HEK293 (cell line): ENCODE measurements around the gene ZNF18.
"Not testable (repeated sequence)": the region's sequence is repeated elsewhere in the genome, so short reads cannot be mapped to it uniquely, and the experiment has no call there.

ENCODE experiments used
- CTCF ChIA-PET: fragments of 350-600 bp; formaldehyde crosslinking; extraction: SDS; loops from one replicate; lab custom pipeline; 2021; ENCODE audit warnings: antibody characterized with exemption; lab: Yijun Ruan, JAX
- POLR2A ChIA-PET: fragments of 300-600 bp; formaldehyde crosslinking; extraction: SDS; loops from one replicate; lab custom pipeline; 2020; ENCODE audit warnings: antibody characterized with exemption, inconsistent platforms; lab: Yijun Ruan, JAX
- H3K27ac ChIP-seq: fragments of 200-500 bp; sonication (Bioruptor generic); 2 replicates; pipeline ENCODE4 v1.5.1; 2014; ENCODE audit warnings: low read depth, low read length, control low read depth, inconsistent platforms; ENCODE audit errors: extremely low read depth
- H3K36me3 ChIP-seq, 2 experiments: fragments of 200-500 bp in 1 of 2; sonication (Bioruptor generic) in 1 of 2; 1 replicate in 1 of 2; 2 replicates in 1 of 2; pipeline ENCODE4 v1.5.1; 2014 to 2017; ENCODE audit warnings: inconsistent platforms in 2 of 2, low read length in 2 of 2; ENCODE audit not compliant: control insufficient read depth in 2 of 2, insufficient read depth in 1 of 2
- H3K4me1 ChIP-seq: fragments of 200-500 bp; sonication (Bioruptor generic); 2 replicates; pipeline ENCODE4 v1.5.1; 2014; ENCODE audit warnings: mild to moderate bottlenecking, low read length, inconsistent platforms; ENCODE audit not compliant: control insufficient read depth, insufficient read depth
- H3K4me3 ChIP-seq: 2 replicates; pipeline ENCODE4 v1.5.1; 2011; ENCODE audit warnings: low read depth, mild to moderate bottlenecking, control low read depth, low read length, moderate library complexity
- H3K9me3 ChIP-seq: fragments of 200-500 bp; sonication (Bioruptor generic); 2 replicates; pipeline ENCODE4 v1.5.1; 2014; ENCODE audit warnings: low read depth, low read length, inconsistent platforms; ENCODE audit not compliant: control insufficient read depth, insufficient read depth
- GLIS1 ChIP-seq: fragments of 450-650 bp; formaldehyde crosslinking; IDR thresholded peaks from 2 replicates; pipeline ENCODE4 v1.5.1; 2016; ENCODE audit warnings: missing biosample characterization, missing genetic modification characterization
- GLIS2 ChIP-seq: fragments of 450-650 bp; formaldehyde crosslinking; IDR thresholded peaks from 2 replicates; pipeline ENCODE4 v1.5.1; 2016; ENCODE audit warnings: missing biosample characterization, missing genetic modification characterization
- MYNN ChIP-seq: fragments of 450-650 bp; formaldehyde crosslinking; IDR thresholded peaks from 2 replicates; pipeline ENCODE4 v1.5.1; 2016; ENCODE audit warnings: missing biosample characterization, missing genetic modification characterization, borderline replicate concordance
- MZF1 ChIP-seq: fragments of 450-650 bp; formaldehyde crosslinking; IDR thresholded peaks from 2 replicates; pipeline ENCODE4 v1.5.1; 2017; ENCODE audit warnings: missing biosample characterization, missing genetic modification characterization, borderline replicate concordance
- ZBTB21 ChIP-seq: fragments of 450-650 bp; formaldehyde crosslinking; IDR thresholded peaks from 2 replicates; pipeline ENCODE4 v1.5.1; 2017; ENCODE audit warnings: missing biosample characterization, missing genetic modification characterization
- ZNF155 ChIP-seq: fragments of 450-650 bp; formaldehyde crosslinking; IDR thresholded peaks from 2 replicates; pipeline ENCODE4 v1.5.1; 2016; ENCODE audit warnings: missing biosample characterization, missing genetic modification characterization
- ZNF2 ChIP-seq: fragments of 450-650 bp; formaldehyde crosslinking; IDR thresholded peaks from 2 replicates; pipeline ENCODE4 v1.5.1; 2016; ENCODE audit warnings: missing biosample characterization, missing genetic modification characterization
- ZNF214 ChIP-seq: fragments of 450-650 bp; formaldehyde crosslinking; IDR thresholded peaks from 2 replicates; pipeline ENCODE4 v1.5.1; 2017; ENCODE audit warnings: missing biosample characterization, mild to moderate bottlenecking, missing genetic modification characterization, borderline replicate concordance
- ZNF248 ChIP-seq: fragments of 450-650 bp; formaldehyde crosslinking; IDR thresholded peaks from 2 replicates; pipeline ENCODE4 v1.5.1; 2017; ENCODE audit warnings: missing biosample characterization, missing genetic modification characterization
- ZNF311 ChIP-seq: fragments of 450-650 bp; formaldehyde crosslinking; IDR thresholded peaks from 2 replicates; pipeline ENCODE4 v1.5.1; 2017; ENCODE audit warnings: missing biosample characterization, missing genetic modification characterization, borderline replicate concordance
- ZNF473 ChIP-seq: fragments of 450-650 bp; formaldehyde crosslinking; IDR thresholded peaks from 2 replicates; pipeline ENCODE4 v1.5.1; 2017; ENCODE audit warnings: missing biosample characterization, missing genetic modification characterization
- ZNF544 ChIP-seq: fragments of 450-650 bp; formaldehyde crosslinking; IDR thresholded peaks from 2 replicates; pipeline ENCODE4 v1.5.0; 2017; ENCODE audit warnings: missing biosample characterization, missing genetic modification characterization
- ZNF654 ChIP-seq: fragments of 450-650 bp; formaldehyde crosslinking; IDR thresholded peaks from 2 replicates; pipeline ENCODE4 v1.5.1; 2016; ENCODE audit warnings: low read depth, missing biosample characterization, missing genetic modification characterization
- ZNF707 ChIP-seq: fragments of 450-650 bp; formaldehyde crosslinking; IDR thresholded peaks from 2 replicates; pipeline ENCODE4 v1.5.1; 2016; ENCODE audit warnings: missing biosample characterization, missing genetic modification characterization
- ZNF792 ChIP-seq: fragments of 450-650 bp; formaldehyde crosslinking; IDR thresholded peaks from 2 replicates; pipeline ENCODE4 v1.5.1; 2016; ENCODE audit warnings: missing biosample characterization, missing genetic modification characterization
- ZNF837 ChIP-seq: fragments of 450-650 bp; formaldehyde crosslinking; IDR thresholded peaks from 2 replicates; pipeline ENCODE4 v1.5.1; 2016; ENCODE audit warnings: missing biosample characterization, missing genetic modification characterization
- TF ChIP-seq, protein P1 (sequence below): sonication (generic); formaldehyde crosslinking; IDR thresholded peaks from 2 replicates; pipeline ENCODE4 v1.8.1; 2022; ENCODE audit warnings: mild to moderate bottlenecking, moderate library complexity, missing genetic modification reagents
- TF ChIP-seq, protein P2 (sequence below): fragments of 450-650 bp; formaldehyde crosslinking; IDR thresholded peaks from 2 replicates; pipeline ENCODE4 v1.5.1; 2016; ENCODE audit warnings: missing biosample characterization, missing genetic modification characterization
- TF ChIP-seq, protein P3 (sequence below): fragments of 450-650 bp; formaldehyde crosslinking; IDR thresholded peaks from 2 replicates; pipeline ENCODE4 v1.5.1; 2016; ENCODE audit warnings: missing biosample characterization, missing genetic modification characterization
- TF ChIP-seq, protein P4 (sequence below): fragments of 450-650 bp; formaldehyde crosslinking; IDR thresholded peaks from 2 replicates; pipeline ENCODE4 v1.5.1; 2016; ENCODE audit warnings: missing biosample characterization, missing genetic modification characterization
- TF ChIP-seq, protein P5 (sequence below): fragments of 450-650 bp; formaldehyde crosslinking; IDR thresholded peaks from 2 replicates; pipeline ENCODE4 v1.5.1; 2016; ENCODE audit warnings: missing biosample characterization, missing genetic modification characterization

The ZNF18 gene

DNA sequence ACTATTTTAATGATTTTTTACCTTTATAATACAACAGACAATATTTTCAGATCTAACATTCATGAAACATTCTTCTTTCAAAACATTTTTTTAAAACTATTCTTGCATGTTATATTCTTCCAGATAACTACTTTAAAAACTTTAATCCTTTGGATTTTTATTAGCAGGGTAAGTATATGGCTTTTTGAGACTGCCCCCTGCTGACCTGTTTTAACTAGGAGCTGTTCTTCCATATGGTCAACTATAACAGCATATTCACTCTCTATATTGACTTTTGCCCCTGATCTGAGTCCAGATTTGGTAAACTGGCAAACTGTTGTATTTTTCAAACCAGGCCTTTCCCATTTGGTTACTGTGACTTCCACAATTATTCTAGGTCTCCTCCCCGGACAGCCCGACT, 16.5 kb downstream of the ZNF18 start (continued):
- no peak for TF ChIP-seq MYNN (tag by site-specific recombination)
- no peak for TF ChIP-seq GLIS1 (tag by site-specific recombination)
- no peak for TF ChIP-seq ZNF248 (tag by site-specific recombination)
- TF ChIP-seq ZNF792 (tag by site-specific recombination): no peak
- no peak for TF ChIP-seq MZF1

DNA sequence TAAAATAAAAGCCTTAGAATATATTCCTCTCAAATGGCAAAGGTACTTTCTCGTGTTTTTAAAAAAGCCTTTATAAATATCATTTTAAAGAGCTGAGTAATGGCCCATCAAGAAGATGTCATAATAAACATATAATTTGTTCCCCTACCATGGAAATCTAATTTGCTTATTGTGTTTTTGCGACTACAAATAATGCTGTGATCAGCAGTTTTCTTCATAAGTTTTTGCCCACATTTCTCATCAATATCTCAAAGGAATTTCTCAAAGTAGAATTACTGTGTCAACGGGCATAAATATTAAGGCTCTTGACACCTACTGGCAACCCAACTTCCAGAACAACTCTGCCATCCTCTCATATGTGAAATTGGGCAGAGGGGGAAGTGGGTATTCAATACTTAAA, 17.5 kb downstream of the ZNF18 start:
- TF ChIP-seq, protein P1, sequence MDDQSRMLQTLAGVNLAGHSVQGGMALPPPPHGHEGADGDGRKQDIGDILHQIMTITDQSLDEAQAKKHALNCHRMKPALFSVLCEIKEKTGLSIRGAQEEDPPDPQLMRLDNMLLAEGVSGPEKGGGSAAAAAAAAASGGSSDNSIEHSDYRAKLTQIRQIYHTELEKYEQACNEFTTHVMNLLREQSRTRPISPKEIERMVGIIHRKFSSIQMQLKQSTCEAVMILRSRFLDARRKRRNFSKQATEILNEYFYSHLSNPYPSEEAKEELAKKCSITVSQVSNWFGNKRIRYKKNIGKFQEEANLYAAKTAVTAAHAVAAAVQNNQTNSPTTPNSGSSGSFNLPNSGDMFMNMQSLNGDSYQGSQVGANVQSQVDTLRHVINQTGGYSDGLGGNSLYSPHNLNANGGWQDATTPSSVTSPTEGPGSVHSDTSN: no peak
- TF ChIP-seq ZNF654 (tag by site-specific recombination) (no peak), ZNF311 (tag by site-specific recombination) (no peak), ZNF837 (no peak)
- TF ChIP-seq, protein P2, sequence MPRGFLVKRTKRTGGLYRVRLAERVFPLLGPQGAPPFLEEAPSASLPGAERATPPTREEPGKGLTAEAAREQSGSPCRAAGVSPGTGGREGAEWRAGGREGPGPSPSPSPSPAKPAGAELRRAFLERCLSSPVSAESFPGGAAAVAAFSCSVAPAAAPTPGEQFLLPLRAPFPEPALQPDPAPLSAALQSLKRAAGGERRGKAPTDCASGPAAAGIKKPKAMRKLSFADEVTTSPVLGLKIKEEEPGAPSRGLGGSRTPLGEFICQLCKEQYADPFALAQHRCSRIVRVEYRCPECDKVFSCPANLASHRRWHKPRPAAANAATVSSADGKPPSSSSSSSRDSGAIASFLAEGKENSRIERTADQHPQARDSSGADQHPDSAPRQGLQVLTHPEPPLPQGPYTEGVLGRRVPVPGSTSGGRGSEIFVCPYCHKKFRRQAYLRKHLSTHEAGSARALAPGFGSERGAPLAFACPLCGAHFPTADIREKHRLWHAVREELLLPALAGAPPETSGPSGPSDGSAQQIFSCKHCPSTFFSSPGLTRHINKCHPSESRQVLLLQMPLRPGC (tag by site-specific recombination): no peak
- Histone ChIP-seq H3K9me3 (no peaks in the 10 kb centered on the region), H3K4me1 (no peaks in the 10 kb centered on the region), H3K36me3 (peaks cover 23 to 37% of the 10 kb centered on the region in 2 experiments), H3K4me3 (no peak overlapping the region), H3K27ac (no peak overlapping the region)
- CTCF ChIA-PET: interaction anchor here (0.8 to 2.3 kb wide), 8 partner anchors 11 to 1243 kb away, joined by 3 to 15 read pairs (median 3); no protein-coding TSS in a partner anchor
- POLR2A ChIA-PET: no interaction called here

DNA sequence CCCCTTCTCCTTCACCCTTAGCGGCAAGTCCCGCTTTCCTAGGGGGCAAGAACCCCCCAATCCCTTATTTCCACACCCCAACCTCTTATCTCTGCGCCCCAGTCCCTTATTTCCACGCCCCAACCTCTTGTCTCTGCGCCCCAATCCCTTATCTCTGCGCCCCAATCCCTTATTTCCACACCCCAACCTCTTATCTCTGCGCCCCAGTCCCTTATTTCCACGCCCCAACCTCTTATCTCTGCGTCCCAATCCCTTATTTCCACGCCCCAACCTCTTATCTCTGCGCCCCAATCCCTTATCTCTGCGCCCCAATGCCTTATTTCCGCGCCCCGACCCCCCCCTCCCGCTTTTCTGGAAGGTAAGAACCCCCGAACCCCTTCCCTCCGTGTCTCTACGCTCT, 24.5 kb downstream of the ZNF18 start:
- H3K36me3 ChIP-seq, POLR2A ChIA-PET, H3K9me3 ChIP-seq, H3K4me3 ChIP-seq, CTCF ChIA-PET, H3K4me1 ChIP-seq, H3K27ac ChIP-seq: not testable (repeated sequence)

DNA sequence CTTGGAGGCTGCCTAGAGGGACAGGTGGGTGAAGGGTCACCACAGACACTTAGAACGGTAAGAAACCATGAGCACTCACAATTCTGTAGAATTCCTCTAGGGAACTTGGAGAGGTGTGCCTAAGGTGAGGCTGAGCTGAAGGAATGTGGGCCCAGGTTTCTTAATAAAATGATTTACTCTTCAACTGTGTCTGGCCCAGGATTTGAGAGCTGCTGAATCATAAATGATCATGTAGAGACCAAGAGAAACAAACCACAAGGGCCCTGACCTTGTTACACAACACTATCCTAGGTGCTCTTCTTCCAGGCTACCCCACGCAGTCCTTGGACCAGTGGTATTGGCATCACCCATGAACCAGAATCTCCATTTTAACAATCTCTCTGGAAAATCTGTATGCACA, 27.7 kb downstream of the ZNF18 start:
- no peaks in the 10 kb centered on the region for H3K4me1 ChIP-seq
- ChIA-PET CTCF (interaction anchor here (1.5 kb wide), 1 partner anchor 17 kb away, joined by 4 read pairs; no protein-coding TSS in a partner anchor), POLR2A (no interaction called here)
- no peak overlapping the region for H3K4me3 ChIP-seq
- TF ChIP-seq ZNF707 (tag by site-specific recombination) (no peak), ZNF214 (tag by site-specific recombination) (no peak), ZNF155 (tag by site-specific recombination) (no peak)
- no peak overlapping the region for H3K27ac ChIP-seq
- no peaks in the 10 kb centered on the region; the same call in 1 of the 2 replicates for H3K9me3 ChIP-seq
- no peaks in the 10 kb centered on the region for H3K36me3 ChIP-seq

DNA sequence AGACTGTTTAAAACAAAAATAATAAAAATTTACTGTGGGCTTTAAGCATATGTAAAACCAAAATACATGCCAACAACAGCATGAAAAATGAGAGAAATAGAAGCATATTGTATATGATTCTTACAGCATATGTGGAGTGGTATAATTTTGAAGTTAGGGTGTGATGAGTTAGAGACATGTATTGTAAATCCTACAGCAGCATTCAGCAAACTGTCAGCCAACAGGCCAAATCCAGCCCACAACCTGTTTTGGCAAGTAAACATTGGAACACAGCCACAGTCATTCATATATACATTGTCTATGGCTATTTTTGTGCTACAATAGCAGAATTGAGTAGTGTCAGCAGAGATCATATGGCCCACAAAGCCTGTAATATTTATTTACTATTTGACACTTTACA, 42.3 kb downstream of the ZNF18 start:
- Histone ChIP-seq H3K36me3 (no peaks in the 10 kb centered on the region), H3K4me3 (no peak overlapping the region), H3K9me3 (no peaks in the 10 kb centered on the region), H3K27ac (no peak overlapping the region), H3K4me1 (no peaks in the 10 kb centered on the region)
- CTCF ChIA-PET: interaction anchor here (0.6 to 1.0 kb wide), 2 partner anchors 20 to 132 kb away, joined by 4 to 6 read pairs; no protein-coding TSS in a partner anchor
- POLR2A ChIA-PET: no interaction called here
- TF ChIP-seq ZNF544 (tag by site-specific recombination): no peak
- TF ChIP-seq GLIS2 (tag by site-specific recombination): no peak
- TF ChIP-seq, protein P3, sequence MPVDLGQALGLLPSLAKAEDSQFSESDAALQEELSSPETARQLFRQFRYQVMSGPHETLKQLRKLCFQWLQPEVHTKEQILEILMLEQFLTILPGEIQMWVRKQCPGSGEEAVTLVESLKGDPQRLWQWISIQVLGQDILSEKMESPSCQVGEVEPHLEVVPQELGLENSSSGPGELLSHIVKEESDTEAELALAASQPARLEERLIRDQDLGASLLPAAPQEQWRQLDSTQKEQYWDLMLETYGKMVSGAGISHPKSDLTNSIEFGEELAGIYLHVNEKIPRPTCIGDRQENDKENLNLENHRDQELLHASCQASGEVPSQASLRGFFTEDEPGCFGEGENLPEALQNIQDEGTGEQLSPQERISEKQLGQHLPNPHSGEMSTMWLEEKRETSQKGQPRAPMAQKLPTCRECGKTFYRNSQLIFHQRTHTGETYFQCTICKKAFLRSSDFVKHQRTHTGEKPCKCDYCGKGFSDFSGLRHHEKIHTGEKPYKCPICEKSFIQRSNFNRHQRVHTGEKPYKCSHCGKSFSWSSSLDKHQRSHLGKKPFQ: no peak
- TF ChIP-seq, protein P4, sequence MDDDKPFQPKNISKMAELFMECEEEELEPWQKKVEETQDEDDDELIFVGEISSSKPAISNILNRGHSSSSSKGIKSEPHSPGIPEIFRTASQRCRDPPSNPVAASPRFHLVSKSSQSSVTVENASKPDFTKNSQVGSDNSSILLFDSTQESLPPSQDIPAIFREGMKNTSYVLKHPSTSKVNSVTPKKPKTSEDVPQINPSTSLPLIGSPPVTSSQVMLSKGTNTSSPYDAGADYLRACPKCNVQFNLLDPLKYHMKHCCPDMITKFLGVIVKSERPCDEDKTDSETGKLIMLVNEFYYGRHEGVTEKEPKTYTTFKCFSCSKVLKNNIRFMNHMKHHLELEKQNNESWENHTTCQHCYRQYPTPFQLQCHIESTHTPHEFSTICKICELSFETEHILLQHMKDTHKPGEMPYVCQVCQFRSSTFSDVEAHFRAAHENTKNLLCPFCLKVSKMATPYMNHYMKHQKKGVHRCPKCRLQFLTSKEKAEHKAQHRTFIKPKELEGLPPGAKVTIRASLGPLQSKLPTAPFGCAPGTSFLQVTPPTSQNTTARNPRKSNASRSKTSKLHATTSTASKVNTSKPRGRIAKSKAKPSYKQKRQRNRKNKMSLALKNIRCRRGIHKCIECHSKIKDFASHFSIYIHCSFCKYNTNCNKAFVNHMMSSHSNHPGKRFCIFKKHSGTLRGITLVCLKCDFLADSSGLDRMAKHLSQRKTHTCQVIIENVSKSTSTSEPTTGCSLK (tag by site-specific recombination): no peak
- TF ChIP-seq ZNF473 (tag by site-specific recombination): no peak
- TF ChIP-seq, protein P5, sequence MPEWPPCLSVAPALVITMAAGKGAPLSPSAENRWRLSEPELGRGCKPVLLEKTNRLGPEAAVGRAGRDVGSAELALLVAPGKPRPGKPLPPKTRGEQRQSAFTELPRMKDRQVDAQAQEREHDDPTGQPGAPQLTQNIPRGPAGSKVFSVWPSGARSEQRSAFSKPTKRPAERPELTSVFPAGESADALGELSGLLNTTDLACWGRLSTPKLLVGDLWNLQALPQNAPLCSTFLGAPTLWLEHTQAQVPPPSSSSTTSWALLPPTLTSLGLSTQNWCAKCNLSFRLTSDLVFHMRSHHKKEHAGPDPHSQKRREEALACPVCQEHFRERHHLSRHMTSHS: no peak
- TF ChIP-seq ZBTB21 (tag by site-specific recombination): no peak
- no peak for TF ChIP-seq ZNF2
